PC-3 (cell line): ENCODE results near the gene SIDT2. TPM values are rescaled to one million over a fixed set of nuclear protein-coding genes. Genes with fewer than 3 reads are reported as not detected.
A peak's percentile ranks its signal among the peaks of the same experiment; 100 is the strongest.

Experiments
- ATAC-seq: fragments of 200-7000 bp; cut with Tn5 transposase; 2 replicates; pipeline ENCODE4 v1.9.1; 2020; ENCODE audit warnings: mild to moderate bottlenecking, moderate library complexity
- BruUV-seq: library from RNA; stranded (reverse); fragments of 400-500 nt; replicated peaks from 2 replicates; lab custom pipeline; 2021; lab: Mats Ljungman, UMichigan
- CTCF ChIA-PET: fragments of 300-600 bp; sonication (Branson Sonifier 250); formaldehyde crosslinking; loops from one replicate; lab custom pipeline; 2022; ENCODE audit warnings: antibody characterized with exemption; lab: Charles Lee
- POLR2A ChIA-PET: fragments of 300-600 bp; sonication (Branson Sonifier 250); formaldehyde crosslinking; loops from one replicate; lab custom pipeline; 2022; ENCODE audit warnings: antibody characterized with exemption; ENCODE audit not compliant: unreplicated experiment; lab: Charles Lee
- DNase-seq: peaks from one replicate; pipeline ENCODE4 v3.0.0-alpha.2; 2015
- H2AFZ ChIP-seq: fragments of 300-600 bp; sonication (generic); 2 replicates; pipeline ENCODE4 v1.6.0; 2016; ENCODE audit warnings: antibody characterized with exemption, low read length
- H3F3A ChIP-seq: fragments of 300-600 bp; sonication (generic); one replicate; pipeline ENCODE4 v1.6.0; 2017; ENCODE audit warnings: antibody characterized with exemption, low read length, control low read depth, mild to moderate bottlenecking; ENCODE audit not compliant: unreplicated experiment
- H3K27ac ChIP-seq: fragments of 300-600 bp; sonication (generic); 2 replicates; pipeline ENCODE4 v1.5.1; 2016; ENCODE audit warnings: mild to moderate bottlenecking, low read length
- H3K27me3 ChIP-seq: fragments of 300-600 bp; sonication (generic); 2 replicates; pipeline ENCODE4 v1.6.1; 2016; ENCODE audit warnings: low read length, mixed read lengths
- H3K36me3 ChIP-seq: fragments of 300-600 bp; sonication (generic); 2 replicates; pipeline ENCODE4 v1.6.1; 2016; ENCODE audit warnings: low read depth, mixed run types, low read length, mixed read lengths
- H3K4me1 ChIP-seq: fragments of 300-600 bp; sonication (generic); 2 replicates; pipeline ENCODE4 v1.5.1; 2016; ENCODE audit warnings: low read length; ENCODE audit not compliant: insufficient read depth
- H3K4me2 ChIP-seq: fragments of 300-600 bp; sonication (generic); 2 replicates; pipeline ENCODE4 v1.6.0; 2016; ENCODE audit warnings: low read length
- H3K4me3 ChIP-seq: fragments of 300-600 bp; sonication (generic); 2 replicates; pipeline ENCODE4 v1.5.1; 2016; ENCODE audit warnings: mild to moderate bottlenecking, low read length, mixed read lengths
- H3K79me2 ChIP-seq: fragments of 300-600 bp; sonication (generic); 2 replicates; pipeline ENCODE4 v1.6.1; 2017; ENCODE audit warnings: low read length, mixed read lengths
- H3K9ac ChIP-seq: fragments of 300-600 bp; sonication (generic); 2 replicates; pipeline ENCODE4 v1.6.0; 2016; ENCODE audit warnings: mild to moderate bottlenecking, low read length
- H3K9me2 ChIP-seq: fragments of 300-600 bp; sonication (generic); replicated peaks from 2 replicates; pipeline ENCODE4 v1.6.1; 2016; ENCODE audit warnings: mixed run types, low read length, mixed read lengths
- H3K9me3 ChIP-seq: fragments of 300-600 bp; sonication (generic); 2 replicates; pipeline ENCODE4 v1.6.1; 2016; ENCODE audit warnings: low read length, mixed read lengths
- H4K20me1 ChIP-seq: fragments of 300-600 bp; sonication (generic); 2 replicates; pipeline ENCODE4 v1.6.1; 2016; ENCODE audit warnings: low read length, mixed read lengths
- EZH2 ChIP-seq: fragments of 300-600 bp; sonication (generic); IDR thresholded peaks from one replicate; pipeline ENCODE4 v1.6.1; 2017; ENCODE audit warnings: antibody characterized with exemption, mild to moderate bottlenecking, low read length; ENCODE audit not compliant: unreplicated experiment
- EZH2phosphoT487 ChIP-seq: fragments of 300-600 bp; sonication (generic); IDR thresholded peaks from 2 replicates; pipeline ENCODE4 v1.6.1; 2018; ENCODE audit warnings: mild to moderate bottlenecking, antibody characterized with exemption, low read length, borderline replicate concordance
- intact Hi-C: fragments of 100-400 bp; cut with micrococcal nuclease; formaldehyde crosslinking; loops from 2 replicates; pipeline ENCODE4 v1.9.0; 2023
- total RNA-seq: library from RNA; depleted of rRNA; stranded (reverse); fragments of >200 nt; gene quantifications from 2 replicates; pipeline ENCODE4 v1.2.3, GENCODE V29; 2014
- TF ChIP-seq, protein P1 (sequence below): fragments of 300-600 bp; sonication (generic); conservative IDR thresholded peaks from 2 replicates; pipeline ENCODE4 v1.5.1; 2017; ENCODE audit warnings: antibody characterized with exemption, low read depth, mild to moderate bottlenecking, low read length

SIDT2 gene
- total RNA-seq, 1 experiment from 2014 or later = 13.6 TPM

DNA sequence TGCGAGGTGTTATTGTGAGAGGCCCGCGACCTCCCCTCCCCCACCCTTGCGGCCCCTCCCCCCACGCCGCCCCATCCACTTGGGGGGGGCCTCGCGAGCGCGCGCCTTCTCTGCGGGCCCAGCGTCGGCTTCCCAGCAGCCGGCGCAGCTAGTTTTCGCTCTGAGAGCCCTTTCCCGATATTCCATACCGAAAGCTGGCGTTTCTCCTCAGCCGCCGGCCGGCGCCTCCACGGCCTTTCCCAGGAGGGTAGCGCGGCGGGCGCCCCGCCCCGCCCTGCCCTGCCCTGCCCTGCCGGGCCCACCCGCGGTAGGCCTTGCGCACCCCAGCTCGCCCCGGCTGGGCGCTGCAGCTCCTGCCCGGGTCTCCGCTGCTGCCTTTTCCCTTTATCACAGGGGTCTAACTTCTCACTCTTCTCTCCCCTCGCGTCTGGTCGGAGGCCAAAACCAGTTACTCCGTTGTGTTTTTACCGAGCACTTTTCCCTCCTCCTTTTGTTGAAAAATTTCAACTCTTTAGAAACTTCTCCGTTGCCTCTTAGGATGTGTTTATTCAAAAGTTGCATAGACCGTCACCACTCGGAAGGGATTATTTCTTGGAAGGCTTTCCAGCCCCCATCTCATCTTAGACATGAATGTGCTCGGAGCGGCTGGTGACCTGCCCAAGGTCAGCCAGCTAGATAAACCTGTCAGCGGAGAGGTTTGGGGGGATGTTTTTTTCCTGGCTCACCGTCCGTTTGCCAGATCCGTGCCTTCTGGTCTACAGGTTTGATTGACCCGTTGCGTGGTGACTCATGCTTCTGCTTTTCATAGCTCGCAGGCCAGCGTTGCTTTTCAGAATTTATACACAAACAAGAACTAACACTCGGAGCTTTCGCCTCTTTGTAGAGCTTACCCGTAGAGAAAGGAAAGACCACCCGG is 33.8 kb upstream of the SIDT2 start:
- Histone ChIP-seq H3K27ac (peak overlapping the region; percentile 76), H2AFZ (peak overlapping the region; percentile 93), H3K4me1 (peaks cover 13% of the 10 kb centered on the region; the same call in 1 of the 2 replicates), H3K9me3 (no peaks in the 10 kb centered on the region), H3K79me2 (peaks cover 55% of the 10 kb centered on the region), H3K4me3 (peak overlapping the region; percentile 81), H3F3A (no peaks in the 10 kb centered on the region), H3K36me3 (peaks cover 17% of the 10 kb centered on the region), H3K4me2 (peak overlapping the region; percentile 98), H4K20me1 (peaks cover 37% of the 10 kb centered on the region), H3K9ac (peak overlapping the region; percentile 87), H3K27me3 (no peaks in the 10 kb centered on the region), H3K9me2 (no peaks in the 10 kb centered on the region)
- ChIA-PET CTCF (interaction anchor here (1.0 kb wide), 1 partner anchor 34 kb away, joined by 3 read pairs; the partner anchor contains the start of gene SIDT2), POLR2A (interaction anchor here (0.6 kb wide), 3 partner anchors 20 to 59 kb away, joined by 3 to 4 read pairs (median 3); partner anchors contain the start of gene SIDT2)
- TF ChIP-seq EZH2 (no peak), EZH2phosphoT487 (no peak)
- TF ChIP-seq, protein P1, sequence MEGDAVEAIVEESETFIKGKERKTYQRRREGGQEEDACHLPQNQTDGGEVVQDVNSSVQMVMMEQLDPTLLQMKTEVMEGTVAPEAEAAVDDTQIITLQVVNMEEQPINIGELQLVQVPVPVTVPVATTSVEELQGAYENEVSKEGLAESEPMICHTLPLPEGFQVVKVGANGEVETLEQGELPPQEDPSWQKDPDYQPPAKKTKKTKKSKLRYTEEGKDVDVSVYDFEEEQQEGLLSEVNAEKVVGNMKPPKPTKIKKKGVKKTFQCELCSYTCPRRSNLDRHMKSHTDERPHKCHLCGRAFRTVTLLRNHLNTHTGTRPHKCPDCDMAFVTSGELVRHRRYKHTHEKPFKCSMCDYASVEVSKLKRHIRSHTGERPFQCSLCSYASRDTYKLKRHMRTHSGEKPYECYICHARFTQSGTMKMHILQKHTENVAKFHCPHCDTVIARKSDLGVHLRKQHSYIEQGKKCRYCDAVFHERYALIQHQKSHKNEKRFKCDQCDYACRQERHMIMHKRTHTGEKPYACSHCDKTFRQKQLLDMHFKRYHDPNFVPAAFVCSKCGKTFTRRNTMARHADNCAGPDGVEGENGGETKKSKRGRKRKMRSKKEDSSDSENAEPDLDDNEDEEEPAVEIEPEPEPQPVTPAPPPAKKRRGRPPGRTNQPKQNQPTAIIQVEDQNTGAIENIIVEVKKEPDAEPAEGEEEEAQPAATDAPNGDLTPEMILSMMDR = no peak
- DNase-seq (peak; percentile 79), ATAC-seq (peak; percentile 63)
- TSS peak; percentile 59 for BruUV-seq
- intact Hi-C loops = loop anchor here (5.0 kb wide), 1 partner anchor 33 kb away; the partner anchor contains the start of gene SIDT2

DNA sequence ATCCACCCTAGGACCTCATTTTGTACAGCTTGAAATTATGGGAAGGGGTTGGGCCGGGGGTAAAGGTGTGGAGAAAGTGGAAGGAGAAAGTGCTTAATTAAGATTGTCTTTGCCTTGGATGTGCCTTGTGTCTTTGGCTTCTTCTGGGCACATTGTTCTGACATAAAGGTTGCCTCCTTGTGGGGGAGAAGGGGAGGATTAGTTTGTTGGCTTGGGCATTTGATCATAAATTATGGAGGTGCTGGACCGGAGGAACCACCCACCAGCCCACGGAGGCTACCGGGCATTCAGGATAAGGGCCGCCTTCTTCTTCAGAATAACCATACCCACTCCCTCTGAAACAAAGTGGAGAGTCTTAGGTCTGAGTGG is 33.2 kb upstream of the SIDT2 start:
- POLR2A ChIA-PET = no interaction called here
- H3F3A ChIP-seq = no peaks in the 10 kb centered on the region
- H3K4me2 ChIP-seq = peak overlapping the region; percentile 98
- H3K79me2 ChIP-seq = peaks cover 62% of the 10 kb centered on the region
- no TSS peak for BruUV-seq
- CTCF ChIA-PET = no interaction called here
- H3K4me3 ChIP-seq = peak overlapping the region; percentile 81
- ATAC-seq = no peak
- no peaks in the 10 kb centered on the region for H3K27me3 ChIP-seq
- no peak for TF ChIP-seq EZH2phosphoT487
- TF ChIP-seq, protein P1 = peak; percentile 28; the same call in 1 of the 2 replicates
- peak; percentile 24 for DNase-seq
- peaks cover 19% of the 10 kb centered on the region for H3K36me3 ChIP-seq
- H2AFZ ChIP-seq = no peak overlapping the region
- intact Hi-C loops = no loop called here
- H3K27ac ChIP-seq = peak overlapping the region; percentile 76
- H3K9ac ChIP-seq = peak overlapping the region; percentile 87
- H3K9me3 ChIP-seq = no peaks in the 10 kb centered on the region
- no peaks in the 10 kb centered on the region for H3K9me2 ChIP-seq
- H4K20me1 ChIP-seq = peaks cover 43% of the 10 kb centered on the region
- peaks cover 13% of the 10 kb centered on the region; the same call in 1 of the 2 replicates for H3K4me1 ChIP-seq
